ENCODE measurements around the gene CDH13. TPM values are rescaled to one million over a fixed set of nuclear protein-coding genes. Genes with fewer than 3 reads are reported as not detected.
A peak's percentile ranks its signal among the peaks of the same experiment; 100 is the strongest.

The CDH13 gene
- total and polyA plus RNA-seq, 10 of the 15 experiments (the other 5 are each of a cell fraction or from before 2014, with no cell fraction given), result under 0.01 to 0.05 TPM; not detected in 8

DNA sequence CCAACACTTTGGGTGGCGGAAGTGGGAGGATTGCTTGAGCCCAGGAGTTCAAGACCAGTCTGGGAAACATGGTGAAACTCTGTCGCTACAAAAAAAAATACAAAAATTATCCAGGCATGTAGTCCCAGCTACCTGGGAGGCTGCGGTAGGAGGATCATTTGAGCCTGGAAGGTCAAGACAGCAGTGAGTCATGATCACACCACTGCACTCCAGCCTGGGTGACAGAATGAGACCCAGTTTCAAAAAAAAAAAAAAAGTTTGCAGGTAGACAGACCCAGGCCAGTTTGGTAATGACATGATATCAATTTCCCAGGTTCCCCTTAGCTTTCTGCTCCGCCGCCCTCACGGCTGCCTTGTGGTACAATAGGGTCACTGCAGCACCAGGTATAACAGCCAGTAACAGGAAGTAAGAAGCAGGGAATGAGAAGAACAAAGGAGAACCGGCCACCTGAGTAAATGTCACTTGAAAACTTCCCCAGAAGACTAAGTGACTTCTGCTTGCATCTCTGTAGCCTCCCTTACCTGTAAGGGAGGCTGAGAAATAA lies 979.8 kb downstream of the CDH13 start:
- Histone ChIP-seq H3K4me3 (no peak overlapping the region), H3K4me1 (ENCODE audit: control insufficient read depth, insufficient read depth, low read length) (no peaks in the 10 kb centered on the region), H3K36me3 (ENCODE audit: control insufficient read depth in 2 of 2, insufficient read depth in 2 of 2, low read length in 1 of 2) (no peaks in the 10 kb centered on the region), H3K27me3 (replicated peaks in 1 of 2; ENCODE audit: control insufficient read depth in 2 of 2, insufficient read depth in 2 of 2, low read length in 1 of 2) (no peaks in the 10 kb centered on the region), H3K9me3 (replicated peaks; ENCODE audit: control insufficient read depth, insufficient read depth, low read length) (no peaks in the 10 kb centered on the region), H3K79me2 (ENCODE audit: control insufficient read depth, insufficient read depth, low read length) (no peaks in the 10 kb centered on the region), H3K9ac (ENCODE audit: control insufficient read depth, insufficient read depth, low read length) (no peak overlapping the region), H4K20me1 (ENCODE audit: control insufficient read depth, insufficient read depth) (no peaks in the 10 kb centered on the region), H2AFZ (ENCODE audit: control insufficient read depth, low read depth, low read length) (no peak overlapping the region), H3K4me2 (ENCODE audit: control insufficient read depth, insufficient read depth) (no peak overlapping the region), H3K27ac (ENCODE audit: control insufficient read depth, insufficient read depth) (no peak overlapping the region)
- RAD21 ChIA-PET (ENCODE audit: unreplicated experiment), result no interaction called here
- no peak for TF ChIP-seq SMAD5 (IDR thresholded peaks at IDR 0.05; ENCODE audit: low read depth)
- TF ChIP-seq, protein P1, sequence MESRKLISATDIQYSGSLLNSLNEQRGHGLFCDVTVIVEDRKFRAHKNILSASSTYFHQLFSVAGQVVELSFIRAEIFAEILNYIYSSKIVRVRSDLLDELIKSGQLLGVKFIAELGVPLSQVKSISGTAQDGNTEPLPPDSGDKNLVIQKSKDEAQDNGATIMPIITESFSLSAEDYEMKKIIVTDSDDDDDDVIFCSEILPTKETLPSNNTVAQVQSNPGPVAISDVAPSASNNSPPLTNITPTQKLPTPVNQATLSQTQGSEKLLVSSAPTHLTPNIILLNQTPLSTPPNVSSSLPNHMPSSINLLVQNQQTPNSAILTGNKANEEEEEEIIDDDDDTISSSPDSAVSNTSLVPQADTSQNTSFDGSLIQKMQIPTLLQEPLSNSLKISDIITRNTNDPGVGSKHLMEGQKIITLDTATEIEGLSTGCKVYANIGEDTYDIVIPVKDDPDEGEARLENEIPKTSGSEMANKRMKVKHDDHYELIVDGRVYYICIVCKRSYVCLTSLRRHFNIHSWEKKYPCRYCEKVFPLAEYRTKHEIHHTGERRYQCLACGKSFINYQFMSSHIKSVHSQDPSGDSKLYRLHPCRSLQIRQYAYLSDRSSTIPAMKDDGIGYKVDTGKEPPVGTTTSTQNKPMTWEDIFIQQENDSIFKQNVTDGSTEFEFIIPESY (IDR thresholded peaks at IDR 0.05), result no peak
- TF ChIP-seq, protein P2, sequence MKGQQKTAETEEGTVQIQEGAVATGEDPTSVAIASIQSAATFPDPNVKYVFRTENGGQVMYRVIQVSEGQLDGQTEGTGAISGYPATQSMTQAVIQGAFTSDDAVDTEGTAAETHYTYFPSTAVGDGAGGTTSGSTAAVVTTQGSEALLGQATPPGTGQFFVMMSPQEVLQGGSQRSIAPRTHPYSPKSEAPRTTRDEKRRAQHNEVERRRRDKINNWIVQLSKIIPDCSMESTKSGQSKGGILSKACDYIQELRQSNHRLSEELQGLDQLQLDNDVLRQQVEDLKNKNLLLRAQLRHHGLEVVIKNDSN (IDR thresholded peaks at IDR 0.05; ENCODE audit: borderline replicate concordance, extremely low read length, insufficient read depth, low read depth, low read length), result no peak
- ATAC-seq, result peak; percentile 34; the same call in 1 of the 3 replicates
- in situ Hi-C loops (cut with MboI) (no loop called here), intact Hi-C loops (cut with micrococcal nuclease; ENCODE audit: unreplicated experiment) (no loop called here)
- DNase-seq (ENCODE audit: low read depth, low spot score), result no peak
- WGBS (ENCODE audit: insufficient coverage, insufficient replicate concordance, low lambda C conversion rate, missing lambda C conversion rate), result 54% methylated on average over 7 of the region's 7 CpGs
- SMC1A ChIA-PET (ENCODE audit: uncharacterized antibody, unreplicated experiment), result no interaction called here
- BruUV-seq (replicated peaks), result no TSS peak
- FAIRE-seq, result no peak
- POLR2A ChIA-PET, result no interaction called here
- CTCF ChIA-PET, result interaction anchor here (0.6 kb wide), 1 partner anchor 1298 kb away, joined by 7 read pairs; no protein-coding TSS in a partner anchor

DNA sequence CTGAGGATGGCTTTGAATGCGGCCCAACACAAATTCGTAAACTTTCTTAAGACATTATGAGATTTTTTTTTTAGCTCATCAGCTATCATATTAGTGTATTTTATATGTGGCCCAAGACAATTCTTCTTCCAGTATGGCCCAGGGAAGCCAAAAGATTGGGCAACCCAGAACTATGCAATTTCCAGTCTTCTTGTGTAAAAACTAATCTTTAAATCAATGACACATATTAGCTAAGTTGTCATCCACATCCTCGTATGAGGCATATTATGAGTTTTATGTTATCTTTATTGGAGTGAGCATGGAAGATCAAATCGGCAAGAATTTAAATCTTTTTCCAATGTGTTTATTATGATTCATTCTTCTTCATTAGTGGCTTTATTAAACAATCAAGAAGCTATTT lies 982.4 kb downstream of the CDH13 start:
- ATAC-seq (no peak), DNase-seq (ENCODE audit: low read depth, low spot score) (no peak), FAIRE-seq (no peak)
- Histone ChIP-seq H2AFZ (ENCODE audit: control insufficient read depth, low read depth, low read length) (no peak overlapping the region), H4K20me1 (ENCODE audit: control insufficient read depth, insufficient read depth) (no peaks in the 10 kb centered on the region), H3K27ac (ENCODE audit: control insufficient read depth, insufficient read depth) (no peak overlapping the region), H3K9me3 (replicated peaks; ENCODE audit: control insufficient read depth, insufficient read depth, low read length) (no peaks in the 10 kb centered on the region), H3K4me2 (ENCODE audit: control insufficient read depth, insufficient read depth) (no peak overlapping the region), H3K9ac (ENCODE audit: control insufficient read depth, insufficient read depth, low read length) (no peak overlapping the region), H3K27me3 (replicated peaks in 1 of 2; ENCODE audit: control insufficient read depth in 2 of 2, insufficient read depth in 2 of 2, low read length in 1 of 2) (no peaks in the 10 kb centered on the region), H3K4me1 (ENCODE audit: control insufficient read depth, insufficient read depth, low read length) (no peaks in the 10 kb centered on the region), H3K4me3 (no peak overlapping the region), H3K79me2 (ENCODE audit: control insufficient read depth, insufficient read depth, low read length) (no peaks in the 10 kb centered on the region), H3K36me3 (ENCODE audit: control insufficient read depth in 2 of 2, insufficient read depth in 2 of 2, low read length in 1 of 2) (no peaks in the 10 kb centered on the region)
- ChIA-PET RAD21 (ENCODE audit: unreplicated experiment) (no interaction called here), POLR2A (no interaction called here), CTCF (interaction anchor here (0.7 kb wide), 1 partner anchor 141 kb away, joined by 3 read pairs; no protein-coding TSS in a partner anchor), SMC1A (ENCODE audit: uncharacterized antibody, unreplicated experiment) (interaction anchor here (1.1 kb wide), 1 partner anchor 9 kb away, joined by 3 read pairs; no protein-coding TSS in a partner anchor)
- in situ Hi-C loops (cut with MboI), result no loop called here
- 48% methylated on average over 4 of the region's 4 CpGs for WGBS (ENCODE audit: insufficient coverage, insufficient replicate concordance, low lambda C conversion rate, missing lambda C conversion rate)
- no TSS peak for BruUV-seq (replicated peaks)
- TF ChIP-seq DPF2 (IDR thresholded peaks at IDR 0.05) (no peak), MEF2A (IDR thresholded peaks at IDR 0.05; ENCODE audit: insufficient read depth, low read depth, low read length) (no peak), SRF (IDR thresholded peaks at IDR 0.05; ENCODE audit: low read depth in 2 of 2, low read length in 2 of 2) (no peak), BMI1 (IDR thresholded peaks at IDR 0.05; ENCODE audit: borderline replicate concordance) (no peak), STAT3 (IDR thresholded peaks at IDR 0.05; ENCODE audit: low read depth, low read length) (no peak)
- TF ChIP-seq, protein P3, sequence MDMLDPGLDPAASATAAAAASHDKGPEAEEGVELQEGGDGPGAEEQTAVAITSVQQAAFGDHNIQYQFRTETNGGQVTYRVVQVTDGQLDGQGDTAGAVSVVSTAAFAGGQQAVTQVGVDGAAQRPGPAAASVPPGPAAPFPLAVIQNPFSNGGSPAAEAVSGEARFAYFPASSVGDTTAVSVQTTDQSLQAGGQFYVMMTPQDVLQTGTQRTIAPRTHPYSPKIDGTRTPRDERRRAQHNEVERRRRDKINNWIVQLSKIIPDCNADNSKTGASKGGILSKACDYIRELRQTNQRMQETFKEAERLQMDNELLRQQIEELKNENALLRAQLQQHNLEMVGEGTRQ (IDR thresholded peaks at IDR 0.05; ENCODE audit: borderline replicate concordance, low read depth, low read length), result no peak
- intact Hi-C loops (cut with micrococcal nuclease; ENCODE audit: unreplicated experiment), result no loop called here
